K562 (cell line): ENCODE data around the gene MATCAP1. TPM values are rescaled to one million over a fixed set of nuclear protein-coding genes. Genes with fewer than 3 reads are reported as not detected.

ENCODE experiments used
- ATAC-seq: fragments of 200-7000 bp; cut with Tn5 transposase; 3 replicates; pipeline ENCODE4 v1.9.1; 2020; ENCODE audit warnings: moderate library complexity
- BruUV-seq: library from RNA; stranded (reverse); fragments of 400-500 nt; replicated peaks from 2 replicates; lab custom pipeline; 2021; lab: Mats Ljungman, UMichigan
- CTCF ChIA-PET: fragments of 300-600 bp; formaldehyde crosslinking; extraction: SDS; loops from one replicate; lab custom pipeline; 2021; ENCODE audit warnings: low intra/inter-chr PET ratio; lab: Yijun Ruan, JAX
- POLR2A ChIA-PET: fragments of 300-600, 350-650 bp; sonication (Branson Sonifier 250); formaldehyde crosslinking; extraction: SDS; loops from one replicate; lab custom pipeline; 2021; ENCODE audit warnings: antibody characterized with exemption, inconsistent platforms; lab: Yijun Ruan, JAX
- DNase-seq, 4 experiments: peaks; one replicate each; pipeline versions ENCODE4 v3.0.0 to v3.0.0-alpha.2; 2011 to 2018; ENCODE audit warnings: low spot score in 3 of 4, mixed read lengths in 3 of 4; ENCODE audit errors: extremely low read depth in 1 of 4
- FAIRE-seq: peaks from 2 replicates; lab custom pipeline; 2011; peaks lifted over from hg19 to GRCh38; lab: Jason Lieb, UNC
- H2AFZ ChIP-seq: 2 replicates; pipeline ENCODE4 v1.6.0; 2011; ENCODE audit warnings: low read depth, low read length, control low read depth, inconsistent platforms
- H3K27ac ChIP-seq: fragments of 200-600 bp; 3 replicates; pipeline ENCODE4 v1.8.0; 2011; ENCODE audit warnings: low read depth, mild to moderate bottlenecking, control low read depth, inconsistent platforms, low read length, moderate library complexity, mixed read lengths; ENCODE audit errors: extremely low read depth
- H3K27me3 ChIP-seq, 2 experiments: fragments of 300-600 bp in 1 of 2; 2 replicates in 1 of 2; 3 replicates in 1 of 2; pipeline versions ENCODE4 v1.6.0 to v1.8.0; 2011; ENCODE audit warnings: inconsistent platforms in 2 of 2, low read length in 2 of 2, mild to moderate bottlenecking in 1 of 2, mixed read lengths in 1 of 2, moderate library complexity in 1 of 2; ENCODE audit not compliant: control insufficient read depth in 2 of 2, insufficient read depth in 2 of 2
- H3K36me3 ChIP-seq: fragments of 300-600 bp; 3 replicates; pipeline ENCODE4 v1.8.0; 2011; ENCODE audit warnings: mild to moderate bottlenecking, low read length, inconsistent platforms; ENCODE audit not compliant: control insufficient read depth, insufficient read depth
- H3K4me1 ChIP-seq, 2 experiments: fragments of 200-600 bp in 1 of 2; replicated peaks in 1 of 2; 2 replicates in 1 of 2; 3 replicates in 1 of 2; pipeline versions ENCODE4 v1.5.1 to v1.8.0; 2011; ENCODE audit warnings: inconsistent platforms in 2 of 2, low read length in 2 of 2, mild to moderate bottlenecking in 1 of 2, mixed read lengths in 1 of 2, moderate library complexity in 1 of 2; ENCODE audit not compliant: control insufficient read depth in 2 of 2, insufficient read depth in 2 of 2
- H3K4me2 ChIP-seq: 2 replicates; pipeline ENCODE4 v1.6.1; 2011; ENCODE audit warnings: low read length, control low read depth, inconsistent platforms, mixed read lengths; ENCODE audit not compliant: insufficient read depth
- H3K4me3 ChIP-seq: fragments of 200-600 bp; sonication (generic), shearing (Covaris generic); 2 replicates; pipeline ENCODE4 v1.5.1; 2016; ENCODE audit warnings: control low read depth, inconsistent platforms
- H3K79me2 ChIP-seq: fragments of 200-600 bp; 3 replicates; pipeline ENCODE4 v1.8.0; 2011; ENCODE audit warnings: low read length, inconsistent platforms; ENCODE audit not compliant: control insufficient read depth, insufficient read depth
- H3K9ac ChIP-seq, 2 experiments: 2 replicates each; pipeline versions ENCODE4 v1.6.0 to v1.6.1; 2011; ENCODE audit warnings: low read depth in 2 of 2, low read length in 2 of 2, control low read depth in 1 of 2, inconsistent platforms in 1 of 2, mild to moderate bottlenecking in 1 of 2, mixed read lengths in 1 of 2; ENCODE audit not compliant: insufficient read depth in 1 of 2
- H3K9me1 ChIP-seq: one replicate; pipeline ENCODE4 v1.6.0; 2011; ENCODE audit warnings: inconsistent platforms, mild to moderate bottlenecking, low read length, moderate library complexity; ENCODE audit not compliant: control insufficient read depth, insufficient read depth
- H3K9me3 ChIP-seq: replicated peaks from 2 replicates; pipeline ENCODE4 v1.5.1; 2011; ENCODE audit warnings: low read depth, low read length, inconsistent platforms; ENCODE audit not compliant: control insufficient read depth, insufficient read depth
- H4K20me1 ChIP-seq: replicated peaks from 2 replicates; pipeline ENCODE4 v1.6.1; 2011; ENCODE audit warnings: low read length, inconsistent platforms, mixed read lengths; ENCODE audit not compliant: control insufficient read depth, insufficient read depth
- ARNT ChIP-seq, 2 experiments: fragments of 450-650 bp; IDR thresholded peaks; 2 replicates each; pipeline ENCODE4 v1.6.1; 2016; ENCODE audit warnings: mild to moderate bottlenecking in 1 of 2
- GTF2F1 ChIP-seq: IDR thresholded peaks from 2 replicates; pipeline ENCODE4 v1.6.1; 2011; ENCODE audit warnings: low read depth, low read length, improper control_type of control experiment
- HNRNPH1 ChIP-seq: fragments of 200-400 bp; formaldehyde crosslinking; optimal IDR thresholded peaks from 2 replicates; pipeline ENCODE3; 2017; ENCODE audit warnings: low read depth, mild to moderate bottlenecking, low read length, moderate library complexity
- HSF4 ChIP-seq: fragments of 250-450 bp; sonication (Bioruptor Pico); IDR thresholded peaks from 2 replicates; pipeline ENCODE4 v2.1.2; 2022; ENCODE audit warnings: mild to moderate bottlenecking, moderate library complexity, borderline replicate concordance
- MYC ChIP-seq, 2 experiments: fragments of 250-450 bp in 1 of 2; sonication (Bioruptor Pico) in 1 of 2; IDR thresholded peaks; 2 replicates each; pipeline versions ENCODE4 v1.5.1 to v1.6.1; 2012 to 2021; ENCODE audit warnings: low read depth in 2 of 2, borderline replicate concordance in 1 of 2, improper control_type of control experiment in 1 of 2, low read length in 1 of 2, mild to moderate bottlenecking in 1 of 2, moderate library complexity in 1 of 2
- POLR2A ChIP-seq: fragments of 450-650 bp; conservative IDR thresholded peaks from 2 replicates; pipeline ENCODE4 v1.6.1; 2016
- POLR2G ChIP-seq: fragments of 200-400 bp; formaldehyde crosslinking; IDR thresholded peaks from 2 replicates; pipeline ENCODE4 v1.6.1; 2017; ENCODE audit warnings: low read depth, mild to moderate bottlenecking, antibody characterized with exemption, low read length, moderate library complexity
- RBFOX2 ChIP-seq: fragments of 200-400 bp; formaldehyde crosslinking; IDR thresholded peaks from 2 replicates; pipeline ENCODE4 v1.6.1; 2017; ENCODE audit warnings: low read depth, mild to moderate bottlenecking, low read length, moderate library complexity
- SMAD4 ChIP-seq: fragments of 250-450 bp; sonication (Bioruptor Pico); conservative IDR thresholded peaks from 2 replicates; pipeline ENCODE4 v1.8.0; 2021; ENCODE audit warnings: inconsistent platforms, mild to moderate bottlenecking, moderate library complexity
- SUPT5H ChIP-seq: fragments of 450-650 bp; IDR thresholded peaks from 2 replicates; pipeline ENCODE4 v1.6.1; 2016
- USF1 ChIP-seq: sonication (generic); formaldehyde crosslinking; IDR thresholded peaks from 2 replicates; pipeline ENCODE4 v1.9.0; 2022; ENCODE audit warnings: mild to moderate bottlenecking, missing genetic modification reagents
- ZNF197 ChIP-seq: fragments of 200-800 bp; sonication (Bioruptor generic); IDR thresholded peaks from 2 replicates; pipeline ENCODE4 v1.6.1; 2016; ENCODE audit warnings: low read depth, missing genetic modification characterization, missing compliant biosample characterization
- ZNF707 ChIP-seq: fragments of 250-450 bp; sonication (Bioruptor Pico); conservative IDR thresholded peaks from 2 replicates; pipeline ENCODE4 v1.8.0; 2022; ENCODE audit warnings: inconsistent platforms, mild to moderate bottlenecking, moderate library complexity
- WGBS: fragments of 100-300 bp; shearing (Covaris generic); methylation state at CpG from one replicate; pipeline ENCODE4 v1.1.6; 2016; ENCODE audit warnings: low coverage, mixed read lengths; ENCODE audit not compliant: insufficient coverage; ENCODE audit errors: missing lambda C conversion rate; 5-methylcytosine and 5-hydroxymethylcytosine counted together
- in situ Hi-C: fragments of 300-500 bp; cut with MboI; formaldehyde crosslinking; loops from 4 replicates; pipeline ENCODE4 v1.15.0; 2018; ENCODE audit warnings: inconsistent platforms, mixed read lengths
- intact Hi-C: fragments of 100-400 bp; cut with micrococcal nuclease; formaldehyde crosslinking; loops from 2 replicates; pipeline ENCODE4 v1.14.2; 2022
- polyA plus RNA-seq, 8 experiments: library from polyadenylated mRNA; depleted of rRNA in 4 of 8; stranded (reverse) in 5 of 8; unstranded in 3 of 8; fragments of >200 nt; fragmentation: Nextera tagmentation in 2 of 8; fragmentation: Illumina TruSeq in 1 of 8; extraction: Ambion mirVana in 2 of 8; extraction: Trizol in 1 of 8; gene quantifications; 2 replicates each; pipeline versions ENCODE4 v1.2.1 to v1.2.3, GENCODE V29; 2011 to 2014; ENCODE audit warnings: inconsistent platforms in 1 of 8, missing spikeins in 1 of 8
- total RNA-seq, 7 experiments: library from RNA; depleted of rRNA in 6 of 7; stranded (reverse); fragments of >200 nt in 6 of 7; fragmentation: Illumina TruSeq in 2 of 7; extraction: Trizol in 2 of 7; gene quantifications; 2 replicates each; pipeline versions ENCODE4 v1.2.1 to v1.2.3, GENCODE V29; 2011 to 2021; ENCODE audit warnings: low replicate concordance in 1 of 7

Gene MATCAP1
- total and polyA plus RNA-seq, 9 of the 15 experiments (the other 6 are each of a cell fraction or from before 2014, with no cell fraction given) = 3.4 to 20.5 (median 10.3) TPM

GRCh38 chr16:67228905-67229304, 45.1 kb upstream of the MATCAP1 start:
- POLR2A ChIA-PET = interaction anchor here (0.9 to 2.8 kb wide), 2 partner anchors 9 to 17 kb away, joined by 3 to 31 read pairs; no protein-coding TSS in a partner anchor
- ATAC-seq = no peak
- H3K36me3 ChIP-seq = peaks cover 64% of the 10 kb centered on the region; the same call in 2 of the 3 replicates

GRCh38 chr16:67228034-67228785, 44.4 kb upstream of the MATCAP1 start:
- Histone ChIP-seq H3K36me3 (peaks cover 57% of the 10 kb centered on the region; the same call in 2 of the 3 replicates), H3K4me3 (peak overlapping the region; percentile 98), H4K20me1 (no peaks in the 10 kb centered on the region), H3K4me1 (peaks cover 18 to 20% of the 10 kb centered on the region in 2 experiments), H3K4me2 (peak overlapping the region; percentile 100), H3K27ac (peak overlapping the region; percentile 19; the same call in 1 of the 3 replicates), H3K9me3 (no peaks in the 10 kb centered on the region), H3K9me1 (no peaks in the 10 kb centered on the region), H3K79me2 (peaks cover 21% of the 10 kb centered on the region), H3K27me3 (no peaks in the 10 kb centered on the region), H2AFZ (no peak overlapping the region), H3K9ac (peak overlapping the region; percentile 94 to 97)
- CTCF ChIA-PET = no interaction called here
- ATAC-seq = no peak
- intact Hi-C loops = loop anchor here (5.0 kb wide), 1 partner anchor 36 kb away; the partner anchor contains the start of genes E2F4 and EXOC3L1
- FAIRE-seq = no peak
- in situ Hi-C loops = no loop called here
- POLR2A ChIA-PET = interaction anchor here (1.3 to 2.8 kb wide), 5 partner anchors 10 to 31 kb away, joined by 3 to 31 read pairs (median 6); no protein-coding TSS in a partner anchor
- no peak for DNase-seq
- WGBS = 83% methylated on average over 9 of the region's 9 CpGs
- no TSS peak for BruUV-seq
- no peak for TF ChIP-seq HSF4 (CRISPR knock-in tag)
- TF ChIP-seq SUPT5H = peak; percentile 52
- no peak for TF ChIP-seq ARNT (IDR thresholded peaks at IDR 0.05)
- TF ChIP-seq SMAD4 (CRISPR knock-in tag) = no peak
- no peak for TF ChIP-seq ZNF197 (CRISPR knock-in tag)
- no peak for TF ChIP-seq MYC (IDR thresholded peaks at IDR 0.05; ENCODE audit: low read depth, low read length)
- TF ChIP-seq MYC (CRISPR knock-in tag; IDR thresholded peaks at IDR 0.05; ENCODE audit: borderline replicate concordance, low read depth) = no peak
- peak; percentile 39; the same call in 1 of the 2 replicates for TF ChIP-seq POLR2G
- TF ChIP-seq POLR2A = 0 out of 2 replicates have a peak, but pooled peaks have one; percentile 17
- no peak for TF ChIP-seq HNRNPH1
- no peak for TF ChIP-seq GTF2F1
- 0 out of 2 replicates have a peak, but pooled peaks have one; percentile 10 for TF ChIP-seq USF1 (CRISPR knock-in tag)

More at GRCh38 chr16:67228905-67229304, 45.1 kb upstream of the MATCAP1 start:
- CTCF ChIA-PET = no interaction called here
- WGBS = 81% methylated on average over 9 of the region's 9 CpGs
- peak; percentile 65 for TF ChIP-seq POLR2G
- 0 out of 2 replicates have a peak, but pooled peaks have one; percentile 4 for TF ChIP-seq POLR2A
- peak; percentile 40; the same call in 1 of the 2 replicates for TF ChIP-seq RBFOX2
- TF ChIP-seq ZNF707 = no peak
- Histone ChIP-seq H2AFZ (no peak overlapping the region), H3K4me1 (peaks cover 18 to 20% of the 10 kb centered on the region in 2 experiments; a peak in 4 of 5 replicates), H3K4me3 (no peak overlapping the region), H3K27ac (no peak overlapping the region), H3K9me1 (no peaks in the 10 kb centered on the region), H3K9ac (no peak overlapping the region), H3K9me3 (no peaks in the 10 kb centered on the region), H4K20me1 (no peaks in the 10 kb centered on the region), H3K4me2 (no peak overlapping the region), H3K79me2 (peaks cover 21% of the 10 kb centered on the region), H3K27me3 (no peaks in the 10 kb centered on the region)
- in situ Hi-C loops = no loop called here
- FAIRE-seq (no peak), DNase-seq (no peak)
- intact Hi-C loops = loop anchor here (5.0 kb wide), 1 partner anchor 37 kb away; the partner anchor contains the start of genes E2F4 and EXOC3L1
- BruUV-seq = no TSS peak
